ENCODE measurements around the gene GCNT1. TPM values are rescaled to one million over a fixed set of nuclear protein-coding genes. Genes with fewer than 3 reads are reported as not detected.

Gene GCNT1
- total and polyA plus RNA-seq, 2 of the 13 experiments (the other 11 are each of a cell fraction or from before 2014, with no cell fraction given): 0.55 to 1.7 TPM

- TF ChIP-seq ZNF704 (CRISPR knock-in tag; IDR thresholded peaks at IDR 0.05; ENCODE audit: borderline replicate concordance) (no peak), RBFOX2 (IDR thresholded peaks at IDR 0.05; ENCODE audit: low read depth, low read length) (no peak), ARID4A (CRISPR knock-in tag; IDR thresholded peaks at IDR 0.05; ENCODE audit: borderline replicate concordance) (no peak), MAFF (IDR thresholded peaks at IDR 0.05; ENCODE audit: low read depth, low read length) (no peak), ZNF572 (CRISPR knock-in tag; IDR thresholded peaks at IDR 0.05) (no peak), ZSCAN9 (CRISPR knock-in tag; IDR thresholded peaks at IDR 0.05; ENCODE audit: borderline replicate concordance) (peak; percentile 14; the same call in 1 of the 2 replicates), HMG20B (CRISPR knock-in tag; conservative IDR thresholded peaks at IDR 0.05) (peak; percentile 91), ARID3A (IDR thresholded peaks at IDR 0.05; ENCODE audit: low read depth, low read length) (peak; percentile 97), ZNF17 (CRISPR knock-in tag; IDR thresholded peaks at IDR 0.05) (no peak), ZNF672 (CRISPR knock-in tag; IDR thresholded peaks at IDR 0.05) (no peak), ZNF160 (CRISPR knock-in tag; IDR thresholded peaks at IDR 0.05) (no peak), ZNF652 (CRISPR knock-in tag; IDR thresholded peaks at IDR 0.05; ENCODE audit: borderline replicate concordance, low read depth) (no peak), HOXA7 (CRISPR knock-in tag; IDR thresholded peaks at IDR 0.05) (no peak), ZNF614 (CRISPR knock-in tag; IDR thresholded peaks at IDR 0.05; ENCODE audit: borderline replicate concordance) (peak; percentile 45; the same call in 1 of the 2 replicates), PHF20 (CRISPR knock-in tag; IDR thresholded peaks at IDR 0.05) (no peak), AGO1 (IDR thresholded peaks at IDR 0.05; ENCODE audit: low read depth, low read length, poor library complexity, severe bottlenecking) (no peak), ZNF670 (CRISPR knock-in tag; IDR thresholded peaks at IDR 0.05; ENCODE audit: borderline replicate concordance) (no peak), ZNF101 (CRISPR knock-in tag; IDR thresholded peaks at IDR 0.05; ENCODE audit: borderline replicate concordance, low read depth) (no peak)
Observed at GRCh38 chr9:76423216-76424177, 35.5 kb upstream of the GCNT1 start (continued).
